Right lobe of liver (tissue), 6 donors: ENCODE data around the gene TBC1D12. TPM values are rescaled to one million over a fixed set of nuclear protein-coding genes. Genes with fewer than 3 reads are reported as not detected.

Experiments
- ATAC-seq, 4 donors: fragments of 200-7000 bp; cut with Tn5 transposase; one replicate each; pipeline ENCODE4 v1.9.1; 2020; ENCODE audit warnings: mild to moderate bottlenecking in 4 of 4, moderate library complexity in 4 of 4
- DNase-seq, 3 donors: peaks; one replicate each; pipeline ENCODE4 v3.0.0-alpha.2; 2020
- H3K27ac ChIP-seq, 3 donors: fragments of 200-600 bp; one replicate each; pipeline ENCODE4 v1.8.0; 2022
- H3K27me3 ChIP-seq, 2 donors: fragments of 200-600 bp; one replicate each; pipeline ENCODE4 v1.8.0; 2022
- H3K36me3 ChIP-seq, 4 donors: fragments of 200-600 bp; sonication (generic) in 1 of 4; one replicate each; pipeline versions ENCODE4 v1.5.1 to v1.8.0; 2017 to 2022; ENCODE audit warnings: control low read depth in 1 of 4
- H3K4me1 ChIP-seq, 4 donors: fragments of 200-600 bp; sonication (generic) in 1 of 4; one replicate each; pipeline versions ENCODE4 v1.5.1 to v1.8.0; 2017 to 2022; ENCODE audit warnings: control low read depth in 1 of 4
- H3K4me3 ChIP-seq, 3 donors: fragments of 200-600 bp; one replicate each; pipeline ENCODE4 v1.8.0; 2022
- H3K9me3 ChIP-seq, 4 donors: fragments of 200-600 bp; sonication (generic) in 1 of 4; one replicate each; pipeline versions ENCODE4 v1.5.1 to v1.8.0; 2017 to 2022; ENCODE audit warnings: control low read depth in 1 of 4
- POLR2A ChIP-seq: fragments of 450-650 bp; IDR thresholded peaks from one replicate; pipeline ENCODE4 v1.6.1; 2017; ENCODE audit warnings: antibody characterized with exemption, mild to moderate bottlenecking
- WGBS: methylation state at CpG from one replicate; pipeline ENCODE4 v1.1.6; 2018; ENCODE audit warnings: low coverage, low lambda C conversion rate; ENCODE audit not compliant: insufficient coverage; ENCODE audit errors: missing lambda C conversion rate; 5-methylcytosine and 5-hydroxymethylcytosine counted together
- intact Hi-C, 2 donors: fragments of 100-400 bp; cut with DNase I; formaldehyde crosslinking; loops; one replicate each; pipeline versions ENCODE4 v1.11.2 to v1.14.1; 2022
- total RNA-seq, 6 experiments: library from RNA; depleted of rRNA in 2 of 6; stranded (reverse); fragments of >200 nt in 2 of 6; fragmentation: NEBNext Ultra II Directional in 3 of 6; extraction: Animal tissue kit (Norgen Biotek cat#: 25700) in 3 of 6; gene quantifications; one replicate each; pipeline versions ENCODE4 v1.1.0 to v1.2.4, GENCODE V29; 2016 to 2023
- TF ChIP-seq, protein P1 (sequence below), 4 donors: fragments of 200-600 bp in 3 of 4; fragments of 450-650 bp in 1 of 4; IDR thresholded peaks; one replicate each; pipeline versions ENCODE4 v1.5.1 to v1.8.0; 2016 to 2022; ENCODE audit warnings: antibody characterized with exemption in 4 of 4, mild to moderate bottlenecking in 2 of 4
- donor health status: DM: no; HTN: yes; CAD: no.
- donor health status: DM: no; HTN: no; CAD: no.
- donor health status: DM: no; HTN: no; CAD: no.
- donor health status: DM: no; HTN: yes; CAD: no.
- donor health status: DM: no; HTN: yes; CAD: no.

Gene TBC1D12
- total RNA-seq, 6 experiments from 2014 or later, result 3.8 to 5.2 (median 4.9) TPM

GRCh38 chr10:94364482-94364881, 37.9 kb upstream of the TBC1D12 start:
- Histone ChIP-seq H3K4me3 (no peak overlapping the region), H3K4me1 (peaks cover 0 to 17% (median 8%) of the 10 kb centered on the region in 4 donors), H3K27me3 (no peaks in the 10 kb centered on the region), H3K9me3 (no peaks in the 10 kb centered on the region), H3K36me3 (no peaks in the 10 kb centered on the region), H3K27ac (no peak overlapping the region)
- ATAC-seq, result no peak
- DNase-seq, result no peak
- TF ChIP-seq, protein P1, sequence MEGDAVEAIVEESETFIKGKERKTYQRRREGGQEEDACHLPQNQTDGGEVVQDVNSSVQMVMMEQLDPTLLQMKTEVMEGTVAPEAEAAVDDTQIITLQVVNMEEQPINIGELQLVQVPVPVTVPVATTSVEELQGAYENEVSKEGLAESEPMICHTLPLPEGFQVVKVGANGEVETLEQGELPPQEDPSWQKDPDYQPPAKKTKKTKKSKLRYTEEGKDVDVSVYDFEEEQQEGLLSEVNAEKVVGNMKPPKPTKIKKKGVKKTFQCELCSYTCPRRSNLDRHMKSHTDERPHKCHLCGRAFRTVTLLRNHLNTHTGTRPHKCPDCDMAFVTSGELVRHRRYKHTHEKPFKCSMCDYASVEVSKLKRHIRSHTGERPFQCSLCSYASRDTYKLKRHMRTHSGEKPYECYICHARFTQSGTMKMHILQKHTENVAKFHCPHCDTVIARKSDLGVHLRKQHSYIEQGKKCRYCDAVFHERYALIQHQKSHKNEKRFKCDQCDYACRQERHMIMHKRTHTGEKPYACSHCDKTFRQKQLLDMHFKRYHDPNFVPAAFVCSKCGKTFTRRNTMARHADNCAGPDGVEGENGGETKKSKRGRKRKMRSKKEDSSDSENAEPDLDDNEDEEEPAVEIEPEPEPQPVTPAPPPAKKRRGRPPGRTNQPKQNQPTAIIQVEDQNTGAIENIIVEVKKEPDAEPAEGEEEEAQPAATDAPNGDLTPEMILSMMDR (IDR thresholded peaks at IDR 0.05), result no peak
- no peak for TF ChIP-seq POLR2A
- 90% methylated on average over 1 of the region's 1 CpG for WGBS
- intact Hi-C loops, result no loop called here

DNA sequence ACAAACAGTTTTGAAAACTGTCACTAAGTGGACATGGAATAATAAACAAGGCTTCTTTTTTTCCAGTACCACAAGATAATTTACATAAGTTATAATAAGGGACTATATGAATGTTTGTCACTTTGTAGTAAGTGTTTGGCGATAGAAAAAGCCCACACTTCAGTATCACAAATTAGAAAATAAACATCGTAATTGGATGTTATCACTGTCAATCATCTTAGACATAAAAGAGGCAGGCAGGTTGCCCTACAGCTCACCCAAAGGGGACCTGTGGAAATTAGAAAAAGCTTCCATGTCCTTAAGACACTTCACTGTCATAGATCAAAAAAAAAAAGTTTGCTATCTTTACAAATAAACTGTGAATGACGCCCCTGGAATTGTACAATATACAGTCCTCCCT, 36.0 kb upstream of the TBC1D12 start:
- H3K4me3 ChIP-seq, result no peak overlapping the region
- no peaks in the 10 kb centered on the region for H3K36me3 ChIP-seq
- no peaks in the 10 kb centered on the region for H3K27me3 ChIP-seq
- intact Hi-C loops, result no loop called here
- H3K4me1 ChIP-seq, result peaks cover 0 to 8% (median 4%) of the 10 kb centered on the region in 4 donors
- TF ChIP-seq, protein P1 (IDR thresholded peaks at IDR 0.05), result no peak
- no peak for TF ChIP-seq POLR2A
- H3K9me3 ChIP-seq, result no peaks in the 10 kb centered on the region
- no peak overlapping the region for H3K27ac ChIP-seq
- ATAC-seq (no peak), DNase-seq (no peak)
- 85% methylated on average over 3 of the region's 3 CpGs for WGBS

GRCh38 chr10:94370501-94370900, 31.8 kb upstream of the TBC1D12 start:
- no peaks in the 10 kb centered on the region for H3K4me1 ChIP-seq
- TF ChIP-seq, protein P1 (IDR thresholded peaks at IDR 0.05), result no peak
- no peak for TF ChIP-seq POLR2A
- DNase-seq (no peak), ATAC-seq (no peak)
- no peaks in the 10 kb centered on the region for H3K36me3 ChIP-seq
- no peak overlapping the region for H3K4me3 ChIP-seq
- 79% methylated on average over 2 of the region's 2 CpGs for WGBS
- no peaks in the 10 kb centered on the region for H3K27me3 ChIP-seq
- H3K9me3 ChIP-seq, result no peaks in the 10 kb centered on the region
- no peak overlapping the region for H3K27ac ChIP-seq
- intact Hi-C loops, result no loop called here

GRCh38 chr10:94375374-94375773, 27.0 kb upstream of the TBC1D12 start:
- H3K36me3 ChIP-seq, result no peaks in the 10 kb centered on the region
- DNase-seq, result no peak
- no peaks in the 10 kb centered on the region for H3K4me1 ChIP-seq
- H3K4me3 ChIP-seq, result no peak overlapping the region
- no peaks in the 10 kb centered on the region for H3K9me3 ChIP-seq
- no peaks in the 10 kb centered on the region for H3K27me3 ChIP-seq
- intact Hi-C loops, result no loop called here
- TF ChIP-seq, protein P1 (IDR thresholded peaks at IDR 0.05), result no peak
- TF ChIP-seq POLR2A, result no peak
- no peak overlapping the region for H3K27ac ChIP-seq
- ATAC-seq, result no peak
- WGBS, result 78% methylated on average over 1 of the region's 1 CpG

GRCh38 chr10:94376865-94377264, 25.5 kb upstream of the TBC1D12 start:
- 71% methylated on average over 2 of the region's 2 CpGs for WGBS
- no peak for ATAC-seq
- intact Hi-C loops, result no loop called here
- Histone ChIP-seq H3K27ac (no peak overlapping the region), H3K4me3 (no peak overlapping the region), H3K27me3 (no peaks in the 10 kb centered on the region), H3K9me3 (no peaks in the 10 kb centered on the region), H3K4me1 (no peaks in the 10 kb centered on the region), H3K36me3 (no peaks in the 10 kb centered on the region)
- no peak for DNase-seq
- no peak for TF ChIP-seq POLR2A
- TF ChIP-seq, protein P1 (IDR thresholded peaks at IDR 0.05), result no peak
